PC-9 (cell line): ENCODE measurements around the gene IGF2. TPM values are rescaled to one million over a fixed set of nuclear protein-coding genes. Genes with fewer than 3 reads are reported as not detected.
A peak's percentile ranks its signal among the peaks of the same experiment; 100 is the strongest.

Experiments
- BruUV-seq: library from RNA; stranded (reverse); fragments of 400-500 nt; replicated peaks from 2 replicates; lab custom pipeline; 2021; lab: Mats Ljungman, UMichigan
- CTCF ChIA-PET: fragments of 300-600 bp; sonication (Branson Sonifier 250); formaldehyde crosslinking; loops from one replicate; lab custom pipeline; 2022; ENCODE audit warnings: antibody characterized with exemption; lab: Charles Lee
- POLR2A ChIA-PET: fragments of 300-600 bp; sonication (Branson Sonifier 250); formaldehyde crosslinking; loops from one replicate; lab custom pipeline; 2022; ENCODE audit warnings: antibody characterized with exemption; ENCODE audit not compliant: unreplicated experiment; lab: Charles Lee
- DNase-seq, 2 experiments: peaks; one replicate each; pipeline versions ENCODE4 v3.0.0 to v3.0.0-alpha.2; 2015 to 2022; ENCODE audit warnings: mixed read lengths in 1 of 2
- H2AFZ ChIP-seq: fragments of 200-600 bp; sonication (generic); 2 replicates; pipeline ENCODE4 v1.8.1; 2017; ENCODE audit warnings: antibody characterized with exemption
- H3F3A ChIP-seq: fragments of 200-600 bp; sonication (generic); 2 replicates; pipeline ENCODE4 v1.8.1; 2017; ENCODE audit warnings: antibody characterized with exemption, mild to moderate bottlenecking, low read depth; ENCODE audit not compliant: insufficient read depth
- H3K27ac ChIP-seq: fragments of 200-600 bp; sonication (generic); 2 replicates; pipeline ENCODE4 v1.6.1; 2016; ENCODE audit warnings: mixed run types
- H3K27me3 ChIP-seq: fragments of 200-600 bp; sonication (generic); 2 replicates; pipeline ENCODE4 v1.6.1; 2016; ENCODE audit warnings: low read depth, mixed run types; ENCODE audit not compliant: insufficient read depth
- H3K36me3 ChIP-seq: fragments of 200-600 bp; sonication (generic); 2 replicates; pipeline ENCODE4 v1.6.1; 2016; ENCODE audit warnings: low read depth, mixed run types
- H3K4me1 ChIP-seq: fragments of 200-600 bp; sonication (generic); replicated peaks from 2 replicates; pipeline ENCODE4 v1.6.1; 2016; ENCODE audit warnings: mixed run types; ENCODE audit not compliant: insufficient read depth
- H3K4me2 ChIP-seq: fragments of 200-600 bp; sonication (generic); 2 replicates; pipeline ENCODE4 v1.6.1; 2017; ENCODE audit warnings: mixed run types
- H3K4me3 ChIP-seq: fragments of 200-600 bp; sonication (generic); 2 replicates; pipeline ENCODE4 v1.6.1; 2016; ENCODE audit warnings: mixed run types
- H3K79me2 ChIP-seq: fragments of 200-600 bp; sonication (generic); 2 replicates; pipeline ENCODE4 v1.6.1; 2017; ENCODE audit warnings: low read depth, mixed run types
- H3K9me2 ChIP-seq: fragments of 200-600 bp; sonication (generic); 2 replicates; pipeline ENCODE4 v1.8.1; 2017; ENCODE audit warnings: mild to moderate bottlenecking; ENCODE audit not compliant: insufficient read depth
- H3K9me3 ChIP-seq: fragments of 200-600 bp; sonication (generic); 2 replicates; pipeline ENCODE4 v1.8.1; 2016; ENCODE audit warnings: low read depth; ENCODE audit not compliant: insufficient read depth
- H4K20me1 ChIP-seq: fragments of 200-600 bp; sonication (generic); 2 replicates; pipeline ENCODE4 v1.8.1; 2017; ENCODE audit not compliant: insufficient read depth
- CTCF ChIP-seq: fragments of 200-600 bp; sonication (generic); conservative IDR thresholded peaks from 2 replicates; pipeline ENCODE4 v1.6.1; 2017; ENCODE audit warnings: mixed run types, antibody characterized with exemption, mild to moderate bottlenecking, moderate library complexity
- EZH2 ChIP-seq: fragments of 200-600 bp; sonication (generic); IDR thresholded peaks from 2 replicates; pipeline ENCODE4 v1.8.0; 2017; ENCODE audit warnings: antibody characterized with exemption, low read depth
- intact Hi-C: fragments of 100-400 bp; cut with micrococcal nuclease; formaldehyde crosslinking; loops from one replicate; pipeline ENCODE4 v1.10.0; 2022; ENCODE audit not compliant: unreplicated experiment
- total RNA-seq: library from RNA; stranded (reverse); gene quantifications from 2 replicates; pipeline ENCODE4 v1.2.3, GENCODE V29; 2021

The IGF2 gene
- total RNA-seq, 1 experiment from 2014 or later: 0.24 TPM

DNA sequence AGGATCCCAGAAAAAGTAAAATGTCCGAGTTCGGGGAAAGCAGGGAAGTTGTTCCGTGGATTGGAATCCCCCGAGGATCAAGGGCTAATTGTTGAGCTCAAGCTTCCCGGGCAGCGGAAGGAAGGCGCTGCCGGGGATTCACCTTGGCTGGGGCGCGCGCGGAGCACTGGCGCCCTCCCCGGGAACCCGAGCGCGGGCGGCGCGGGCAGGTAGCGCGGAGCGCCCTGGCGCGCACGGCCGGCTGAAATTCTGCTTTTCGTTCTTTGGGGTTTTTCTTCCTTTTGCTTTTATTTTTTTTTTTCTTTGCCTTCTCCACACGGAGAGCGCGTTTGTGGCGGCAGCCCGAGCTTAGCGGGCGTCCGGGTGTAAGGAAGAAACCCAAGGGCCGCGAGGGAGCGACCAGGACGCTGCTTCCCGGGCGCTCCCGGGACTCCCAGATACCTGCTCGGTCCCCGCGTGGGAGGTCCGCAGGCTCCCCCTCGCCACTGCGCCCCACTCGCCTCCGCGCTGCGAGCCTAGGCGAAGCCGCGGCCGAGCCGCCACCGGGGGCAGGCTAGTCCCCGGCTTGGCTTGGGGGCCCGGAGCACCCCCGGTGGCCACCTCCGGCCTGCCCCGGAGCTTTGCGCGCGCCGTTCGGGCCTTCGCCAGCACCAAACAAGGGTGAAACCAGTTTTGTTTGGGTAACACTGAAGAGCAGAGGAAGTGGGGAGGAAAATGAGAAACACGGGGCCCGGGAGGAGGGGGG, 4.8 kb upstream of the IGF2 start:
- no TSS peak for BruUV-seq
- no peaks in the 10 kb centered on the region for H4K20me1 ChIP-seq
- POLR2A ChIA-PET: interaction anchor here (0.6 kb wide), 1 partner anchor 67 kb away, joined by 19 read pairs; no protein-coding TSS in a partner anchor
- no peaks in the 10 kb centered on the region for H3K36me3 ChIP-seq
- no peak overlapping the region for H3K27ac ChIP-seq
- no peak for DNase-seq
- CTCF ChIA-PET: interaction anchor here (0.8 kb wide), 1 partner anchor 107 kb away, joined by 5 read pairs; no protein-coding TSS in a partner anchor
- H2AFZ ChIP-seq: no peak overlapping the region
- TF ChIP-seq CTCF (no peak), EZH2 (no peak)
- no peak overlapping the region for H3K4me2 ChIP-seq
- intact Hi-C loops: no loop called here
- no peaks in the 10 kb centered on the region for H3K79me2 ChIP-seq
- no peaks in the 10 kb centered on the region for H3K9me2 ChIP-seq
- H3K9me3 ChIP-seq: no peaks in the 10 kb centered on the region
- peaks cover 13% of the 10 kb centered on the region for H3K4me1 ChIP-seq
- H3F3A ChIP-seq: peaks cover 16% of the 10 kb centered on the region
- peaks cover 15% of the 10 kb centered on the region; the same call in 1 of the 2 replicates for H3K27me3 ChIP-seq
- H3K4me3 ChIP-seq: no peak overlapping the region

GRCh38 chr11:2143477-2143798, 4.2 kb upstream of the IGF2 start:
- BruUV-seq: no TSS peak

GRCh38 chr11:2142762-2143202, 3.6 kb upstream of the IGF2 start:
- intact Hi-C loops: no loop called here
- POLR2A ChIA-PET: no interaction called here
- peak in 1 of 2 experiments; percentile 53 for DNase-seq

More at GRCh38 chr11:2143477-2143798, 4.2 kb upstream of the IGF2 start:
- no peak overlapping the region for H2AFZ ChIP-seq
- no peaks in the 10 kb centered on the region for H3K36me3 ChIP-seq
- peaks cover 13% of the 10 kb centered on the region for H3K4me1 ChIP-seq
- no peak for DNase-seq
- H3K79me2 ChIP-seq: no peaks in the 10 kb centered on the region
- no peak overlapping the region for H3K27ac ChIP-seq
- no peaks in the 10 kb centered on the region for H3K9me3 ChIP-seq
- no peaks in the 10 kb centered on the region for H3K9me2 ChIP-seq
- H3K4me3 ChIP-seq: no peak overlapping the region
- no peak overlapping the region for H3K4me2 ChIP-seq
- peaks cover 16% of the 10 kb centered on the region for H3F3A ChIP-seq
- intact Hi-C loops: no loop called here
- TF ChIP-seq CTCF: no peak
- no peak for TF ChIP-seq EZH2
- POLR2A ChIA-PET: interaction anchor here (0.6 kb wide), 1 partner anchor 66 kb away, joined by 19 read pairs; no protein-coding TSS in a partner anchor
- CTCF ChIA-PET: interaction anchor here (0.8 kb wide), 1 partner anchor 106 kb away, joined by 5 read pairs; no protein-coding TSS in a partner anchor
- peaks cover 15% of the 10 kb centered on the region; the same call in 1 of the 2 replicates for H3K27me3 ChIP-seq
- H4K20me1 ChIP-seq: no peaks in the 10 kb centered on the region

More at GRCh38 chr11:2142762-2143202, 3.6 kb upstream of the IGF2 start:
- Histone ChIP-seq H3K9me3 (no peaks in the 10 kb centered on the region), H3K27ac (no peak overlapping the region), H3K4me1 (peaks cover 13% of the 10 kb centered on the region), H3K4me2 (peak overlapping the region; percentile 40), H2AFZ (no peak overlapping the region), H4K20me1 (no peaks in the 10 kb centered on the region), H3K36me3 (no peaks in the 10 kb centered on the region), H3K79me2 (no peaks in the 10 kb centered on the region), H3K4me3 (no peak overlapping the region), H3K27me3 (peaks cover 16% of the 10 kb centered on the region), H3K9me2 (no peaks in the 10 kb centered on the region), H3F3A (peaks cover 16% of the 10 kb centered on the region)
- CTCF ChIA-PET: no interaction called here
- no peak for TF ChIP-seq CTCF
- no peak for TF ChIP-seq EZH2
- BruUV-seq: no TSS peak
